BLaER1 (cell line): Measurements from ENCODE around the gene AVPR1B.

Experiments used
- H3K27ac ChIP-seq: shearing (Covaris generic); formaldehyde crosslinking; 2 replicates; pipeline ENCODE4 v1.8.1; 2022
- H3K27me3 ChIP-seq: shearing (Covaris generic); formaldehyde crosslinking; 2 replicates; pipeline ENCODE4 v1.8.1; 2022
- H3K36me3 ChIP-seq: shearing (Covaris generic); formaldehyde crosslinking; 2 replicates; pipeline ENCODE4 v1.8.1; 2022
- H3K4me1 ChIP-seq: shearing (Covaris generic); formaldehyde crosslinking; 2 replicates; pipeline ENCODE4 v1.8.1; 2022
- H3K4me2 ChIP-seq: shearing (Covaris generic); formaldehyde crosslinking; 2 replicates; pipeline ENCODE4 v1.8.1; 2022
- H3K4me3 ChIP-seq: shearing (Covaris generic); formaldehyde crosslinking; 2 replicates; pipeline ENCODE4 v1.8.1; 2022
- H3K9ac ChIP-seq: shearing (Covaris generic); formaldehyde crosslinking; 2 replicates; pipeline ENCODE4 v1.8.1; 2022
- H3K9me3 ChIP-seq: shearing (Covaris generic); formaldehyde crosslinking; 2 replicates; pipeline ENCODE4 v1.8.1; 2022
- H4K20me1 ChIP-seq: shearing (Covaris generic); formaldehyde crosslinking; 2 replicates; pipeline ENCODE4 v1.8.1; 2022
- Cebpa-rat ChIP-seq: shearing (Covaris generic); IDR thresholded peaks from 2 replicates; pipeline ENCODE4 v1.8.1; 2022

Gene AVPR1B

DNA sequence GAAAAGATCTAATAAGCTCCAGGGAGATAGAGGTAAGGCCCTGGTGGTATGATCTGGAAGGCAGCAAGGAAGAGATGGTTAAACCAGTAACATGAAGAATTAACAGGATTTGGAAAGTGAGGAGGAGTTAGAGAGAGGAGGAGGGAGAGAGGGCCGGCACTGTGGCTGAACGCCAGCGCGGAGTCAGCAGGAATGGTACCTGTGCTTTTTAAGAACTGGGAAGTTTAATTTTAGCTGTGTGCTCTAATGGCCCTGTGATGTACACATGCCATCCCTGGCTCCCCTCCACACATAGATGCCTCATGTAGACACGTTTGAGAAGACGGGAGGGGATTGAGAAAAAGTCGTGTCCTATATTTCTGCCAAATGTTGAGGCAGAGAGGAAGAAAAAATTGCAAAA lies 13.8 kb upstream of the AVPR1B start:
- no peak for TF ChIP-seq Cebpa-rat
- Histone ChIP-seq H4K20me1 (no peaks in the 10 kb centered on the region), H3K9ac (no peak overlapping the region), H3K9me3 (no peaks in the 10 kb centered on the region), H3K27ac (no peak overlapping the region), H3K4me3 (no peak overlapping the region), H3K4me1 (peaks cover 16% of the 10 kb centered on the region), H3K4me2 (no peak overlapping the region), H3K36me3 (no peaks in the 10 kb centered on the region), H3K27me3 (no peaks in the 10 kb centered on the region)

DNA sequence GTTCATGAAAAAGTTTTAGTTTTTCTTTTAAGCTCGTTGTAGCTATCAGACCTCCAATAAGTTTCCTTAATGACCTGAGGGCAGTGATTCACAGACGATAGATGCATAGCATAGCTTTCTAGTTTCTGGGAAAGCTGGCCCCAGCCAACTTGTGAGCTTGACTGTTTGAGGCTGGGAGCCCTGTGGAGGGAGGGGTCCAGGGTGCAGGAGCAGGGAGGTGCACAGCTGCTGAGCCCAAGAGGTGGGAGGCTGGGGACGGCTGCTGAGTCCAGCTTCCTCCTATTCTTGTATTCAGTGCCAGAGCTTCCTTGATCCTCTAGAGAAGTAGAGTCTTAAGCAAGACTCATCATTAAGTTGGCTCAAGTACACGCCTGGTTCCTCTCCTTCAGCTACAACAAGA lies 11.0 kb upstream of the AVPR1B start:
- Histone ChIP-seq H3K9ac (no peak overlapping the region), H3K9me3 (no peaks in the 10 kb centered on the region), H3K27ac (no peak overlapping the region), H3K27me3 (no peaks in the 10 kb centered on the region), H3K4me3 (no peak overlapping the region), H3K4me2 (no peak overlapping the region), H3K4me1 (no peaks in the 10 kb centered on the region), H3K36me3 (no peaks in the 10 kb centered on the region), H4K20me1 (no peaks in the 10 kb centered on the region)
- no peak for TF ChIP-seq Cebpa-rat

DNA sequence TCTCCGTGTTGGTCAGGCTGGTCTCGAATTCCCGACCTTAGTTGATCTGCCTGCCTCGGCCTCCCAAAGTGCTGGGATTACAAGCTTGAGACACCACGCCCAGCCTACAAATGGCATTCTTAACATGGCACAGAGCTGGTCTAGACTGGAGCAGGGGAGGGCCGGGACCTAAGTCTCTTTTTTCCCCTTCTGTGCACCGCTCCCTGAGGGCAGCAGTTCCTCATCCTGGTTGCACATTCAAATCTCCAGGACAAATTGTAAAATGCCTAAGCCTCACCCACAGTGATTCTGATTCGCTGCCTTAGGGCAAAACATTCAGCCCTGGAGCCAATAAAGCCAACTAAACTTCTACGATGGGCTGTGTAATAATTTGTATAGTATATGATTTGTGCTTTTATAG lies 10.1 kb upstream of the AVPR1B start:
- no peak overlapping the region for H3K27ac ChIP-seq
- no peaks in the 10 kb centered on the region for H3K4me1 ChIP-seq
- no peak overlapping the region for H3K9ac ChIP-seq
- no peaks in the 10 kb centered on the region for H3K9me3 ChIP-seq
- no peaks in the 10 kb centered on the region for H4K20me1 ChIP-seq
- TF ChIP-seq Cebpa-rat = no peak
- no peaks in the 10 kb centered on the region for H3K27me3 ChIP-seq
- no peak overlapping the region for H3K4me2 ChIP-seq
- H3K4me3 ChIP-seq = no peak overlapping the region
- H3K36me3 ChIP-seq = no peaks in the 10 kb centered on the region

DNA sequence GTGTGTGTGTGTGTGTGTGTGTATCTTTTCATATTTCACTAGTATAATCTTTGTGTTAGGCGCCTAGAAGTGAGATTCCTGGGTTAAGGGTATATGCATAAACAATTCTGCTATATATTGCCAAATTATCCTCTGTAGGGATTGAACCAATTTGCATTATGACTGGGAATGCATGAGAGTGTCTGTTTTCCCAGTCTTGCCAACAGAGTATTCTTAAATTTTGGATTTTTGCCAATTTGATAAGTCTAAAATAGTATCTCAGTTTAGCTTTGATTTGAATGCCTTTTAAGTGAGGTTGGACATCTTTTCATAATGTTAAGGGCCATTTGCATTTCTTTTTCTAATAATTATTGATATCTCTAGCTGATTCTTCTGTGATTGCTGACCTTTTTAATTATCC lies 8.2 kb upstream of the AVPR1B start:
- Histone ChIP-seq H3K27ac (no peak overlapping the region), H4K20me1 (no peaks in the 10 kb centered on the region), H3K4me2 (no peak overlapping the region), H3K27me3 (no peaks in the 10 kb centered on the region), H3K36me3 (no peaks in the 10 kb centered on the region), H3K4me3 (no peak overlapping the region), H3K9ac (no peak overlapping the region), H3K9me3 (peaks cover 17% of the 10 kb centered on the region), H3K4me1 (no peaks in the 10 kb centered on the region)
- no peak for TF ChIP-seq Cebpa-rat

DNA sequence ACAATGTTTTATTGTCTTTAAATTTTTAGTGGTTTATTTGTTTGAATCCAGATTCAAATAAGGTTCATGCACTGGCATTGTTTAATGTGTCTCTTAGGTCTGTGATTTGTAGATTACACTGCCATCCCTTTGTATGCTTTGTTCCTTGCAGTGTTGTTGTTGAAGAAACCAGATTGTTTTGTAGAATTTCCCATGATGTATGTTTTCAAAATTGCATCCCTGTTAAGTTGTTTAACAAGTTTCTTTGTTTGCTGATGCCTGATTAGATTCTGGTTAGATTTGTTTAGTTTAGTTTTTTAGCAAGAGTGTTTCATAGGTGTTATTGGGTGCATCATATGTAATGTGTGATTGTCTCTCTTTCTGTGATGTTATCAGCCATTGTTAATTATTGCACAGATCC lies 5.5 kb upstream of the AVPR1B start:
- no peak for TF ChIP-seq Cebpa-rat
- Histone ChIP-seq H3K9ac (no peak overlapping the region), H3K4me3 (no peak overlapping the region), H4K20me1 (no peaks in the 10 kb centered on the region), H3K27ac (no peak overlapping the region), H3K4me2 (no peak overlapping the region), H3K36me3 (no peaks in the 10 kb centered on the region), H3K27me3 (peaks cover 18% of the 10 kb centered on the region), H3K9me3 (peaks cover 17% of the 10 kb centered on the region), H3K4me1 (peaks cover 3% of the 10 kb centered on the region)

- no peak for TF ChIP-seq Cebpa-rat
- no peak overlapping the region for H3K9ac ChIP-seq
- H3K27me3 ChIP-seq = peaks cover 32% of the 10 kb centered on the region
- peaks cover 13% of the 10 kb centered on the region for H3K4me1 ChIP-seq
- no peaks in the 10 kb centered on the region for H3K36me3 ChIP-seq
- H3K27ac ChIP-seq = no peak overlapping the region
- no peaks in the 10 kb centered on the region for H4K20me1 ChIP-seq
- peaks cover 17% of the 10 kb centered on the region for H3K9me3 ChIP-seq
- H3K4me3 ChIP-seq = no peak overlapping the region
- no peak overlapping the region for H3K4me2 ChIP-seq
Measured at GRCh38 chr1:206121269-206121668, 4.1 kb upstream of the AVPR1B start.

- Histone ChIP-seq H3K27me3 (peaks cover 35% of the 10 kb centered on the region), H3K27ac (no peak overlapping the region), H3K36me3 (no peaks in the 10 kb centered on the region), H3K9me3 (peaks cover 17% of the 10 kb centered on the region), H3K4me1 (peaks cover 13% of the 10 kb centered on the region), H3K9ac (no peak overlapping the region), H4K20me1 (no peaks in the 10 kb centered on the region), H3K4me2 (no peak overlapping the region), H3K4me3 (no peak overlapping the region)
- no peak for TF ChIP-seq Cebpa-rat
Measured at GRCh38 chr1:206120406-206120805, 3.2 kb upstream of the AVPR1B start.

DNA sequence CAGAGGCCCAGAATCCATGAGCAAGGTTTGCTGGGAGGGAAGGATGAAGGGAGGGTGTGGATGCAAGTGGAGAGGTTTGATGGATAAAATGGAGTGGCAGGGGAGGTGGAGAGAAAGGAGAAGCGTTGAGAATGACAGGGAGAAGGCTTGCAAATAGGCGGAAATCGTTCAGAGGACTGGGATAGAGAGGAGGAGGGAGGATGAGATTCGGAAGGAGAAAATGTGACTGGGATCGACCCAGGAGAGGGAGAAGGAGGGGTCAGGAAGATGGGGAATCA lies 376 bp downstream of the AVPR1B start:
- Histone ChIP-seq H3K36me3 (no peaks in the 10 kb centered on the region), H3K9ac (no peak overlapping the region), H4K20me1 (no peaks in the 10 kb centered on the region), H3K9me3 (peaks cover 12% of the 10 kb centered on the region; the same call in 1 of the 2 replicates), H3K4me1 (peaks cover 13% of the 10 kb centered on the region), H3K27me3 (peaks cover 42% of the 10 kb centered on the region), H3K27ac (no peak overlapping the region), H3K4me3 (peak overlapping the region; percentile 62; the same call in 1 of the 2 replicates), H3K4me2 (peak overlapping the region; percentile 88)
- TF ChIP-seq Cebpa-rat = no peak

GRCh38 chr1:206116191-206116872 lies 856 bp downstream of the AVPR1B start:
- Histone ChIP-seq H3K4me1 (peaks cover 13% of the 10 kb centered on the region), H3K36me3 (no peaks in the 10 kb centered on the region), H3K27ac (no peak overlapping the region), H3K9ac (no peak overlapping the region), H4K20me1 (no peaks in the 10 kb centered on the region), H3K9me3 (peaks cover 7% of the 10 kb centered on the region; the same call in 1 of the 2 replicates), H3K4me2 (no peak overlapping the region; the same call in 1 of the 2 replicates), H3K27me3 (peaks cover 42% of the 10 kb centered on the region), H3K4me3 (no peak overlapping the region)
- TF ChIP-seq Cebpa-rat = no peak

DNA sequence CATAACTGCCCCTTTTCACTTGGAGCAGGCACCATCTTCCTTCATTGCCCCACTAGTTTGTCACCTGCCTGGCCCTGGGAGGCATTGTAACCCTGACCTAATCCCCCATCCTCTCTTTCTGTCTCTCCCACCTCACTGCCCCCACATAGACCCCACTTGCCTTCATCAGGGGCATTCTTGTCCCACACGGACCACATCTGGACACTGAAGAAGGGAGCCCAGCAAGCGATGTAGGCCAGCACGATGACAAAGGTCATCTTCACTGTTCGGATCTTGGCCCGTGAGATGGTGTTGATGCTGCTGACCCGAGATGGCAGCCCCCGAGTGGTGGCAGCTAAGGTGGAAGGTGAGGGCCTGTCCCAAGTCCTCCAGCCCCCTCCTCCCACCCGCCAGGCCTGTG lies 1.4 kb downstream of the AVPR1B start:
- Histone ChIP-seq H4K20me1 (no peaks in the 10 kb centered on the region), H3K4me2 (no peak overlapping the region), H3K4me1 (peaks cover 13% of the 10 kb centered on the region)

More for the DNA sequence above, 1.4 kb downstream of the AVPR1B start:
- no peak overlapping the region for H3K27ac ChIP-seq
- H3K27me3 ChIP-seq = peaks cover 42% of the 10 kb centered on the region
- peaks cover 2% of the 10 kb centered on the region; the same call in 1 of the 2 replicates for H3K9me3 ChIP-seq
- no peak for TF ChIP-seq Cebpa-rat
- no peaks in the 10 kb centered on the region for H3K36me3 ChIP-seq
- no peak overlapping the region for H3K9ac ChIP-seq
- no peak overlapping the region for H3K4me3 ChIP-seq
